Measurements from ENCODE around the gene MCM9.

Gene MCM9

DNA sequence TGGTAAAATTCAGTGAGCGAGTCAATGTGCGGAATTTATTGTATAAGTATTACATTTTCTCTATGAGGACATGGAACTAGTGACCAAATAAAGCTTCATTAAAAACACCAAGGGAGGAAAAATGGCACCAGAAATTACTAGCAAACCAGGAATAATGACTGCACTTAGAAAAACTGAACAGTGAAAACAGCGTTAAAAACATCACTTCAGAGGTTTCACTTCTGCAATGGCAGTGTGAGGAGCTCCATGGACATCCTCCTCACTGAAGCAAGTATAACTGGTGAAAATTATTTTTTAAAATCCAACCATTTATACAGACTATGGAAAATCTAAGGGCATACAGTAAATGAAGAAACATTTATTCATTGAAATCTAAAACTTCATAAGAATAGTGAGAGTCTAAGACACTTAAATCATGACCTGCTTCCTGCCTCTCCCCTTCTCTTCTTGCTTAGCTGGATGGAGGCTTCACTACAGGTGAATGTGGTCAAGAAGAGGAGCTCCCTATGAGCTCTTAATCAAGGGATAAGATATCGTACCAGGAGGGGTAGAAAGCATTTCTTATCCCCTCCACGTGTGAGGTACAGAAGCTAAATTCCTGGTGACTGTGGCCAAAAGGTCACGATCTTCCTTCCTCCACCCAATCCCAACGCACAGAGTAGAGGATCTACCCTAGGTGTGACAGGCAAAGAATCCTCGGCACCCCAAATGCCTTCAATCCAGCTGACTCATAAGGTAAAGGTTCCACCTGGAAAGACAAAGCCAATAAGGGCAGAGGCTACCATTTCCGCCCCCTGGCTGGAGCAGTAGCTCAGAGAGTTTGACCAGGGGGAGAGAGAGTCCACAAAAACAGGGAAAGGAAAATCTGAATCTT is 53.3 kb downstream of the MCM9 start:
- Histone ChIP-seq H3K4me2 (ENCODE audit: low read length) (peak overlapping the region; percentile 82), H4K20me1 (ENCODE audit: insufficient read depth, low read length) (no peaks in the 10 kb centered on the region; the same call in 1 of the 2 replicates), H3K36me3 (replicated peaks; ENCODE audit: low read depth, low read length) (no peaks in the 10 kb centered on the region), H3K79me2 (ENCODE audit: low read length) (peaks cover 42% of the 10 kb centered on the region), H3K27me3 (ENCODE audit: low read depth, low read length) (no peaks in the 10 kb centered on the region), H3K9me3 (ENCODE audit: insufficient read depth, low read length) (no peaks in the 10 kb centered on the region), H3K9ac (ENCODE audit: low read length) (no peak overlapping the region), H3K4me3 (ENCODE audit: low read length) (peak overlapping the region; percentile 58), H3K27ac (ENCODE audit: low read length) (peak overlapping the region; percentile 32; the same call in 1 of the 2 replicates), H2AFZ (ENCODE audit: low read depth, low read length) (no peak overlapping the region; the same call in 1 of the 2 replicates), H3K4me1 (ENCODE audit: low read length) (peaks cover 31% of the 10 kb centered on the region)
- no peak for TF ChIP-seq EZH2phosphoT487 (IDR thresholded peaks at IDR 0.05; ENCODE audit: low read depth)
- TF ChIP-seq, protein P1, sequence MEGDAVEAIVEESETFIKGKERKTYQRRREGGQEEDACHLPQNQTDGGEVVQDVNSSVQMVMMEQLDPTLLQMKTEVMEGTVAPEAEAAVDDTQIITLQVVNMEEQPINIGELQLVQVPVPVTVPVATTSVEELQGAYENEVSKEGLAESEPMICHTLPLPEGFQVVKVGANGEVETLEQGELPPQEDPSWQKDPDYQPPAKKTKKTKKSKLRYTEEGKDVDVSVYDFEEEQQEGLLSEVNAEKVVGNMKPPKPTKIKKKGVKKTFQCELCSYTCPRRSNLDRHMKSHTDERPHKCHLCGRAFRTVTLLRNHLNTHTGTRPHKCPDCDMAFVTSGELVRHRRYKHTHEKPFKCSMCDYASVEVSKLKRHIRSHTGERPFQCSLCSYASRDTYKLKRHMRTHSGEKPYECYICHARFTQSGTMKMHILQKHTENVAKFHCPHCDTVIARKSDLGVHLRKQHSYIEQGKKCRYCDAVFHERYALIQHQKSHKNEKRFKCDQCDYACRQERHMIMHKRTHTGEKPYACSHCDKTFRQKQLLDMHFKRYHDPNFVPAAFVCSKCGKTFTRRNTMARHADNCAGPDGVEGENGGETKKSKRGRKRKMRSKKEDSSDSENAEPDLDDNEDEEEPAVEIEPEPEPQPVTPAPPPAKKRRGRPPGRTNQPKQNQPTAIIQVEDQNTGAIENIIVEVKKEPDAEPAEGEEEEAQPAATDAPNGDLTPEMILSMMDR (IDR thresholded peaks at IDR 0.05; ENCODE audit: low read depth, low read length), result no peak

DNA sequence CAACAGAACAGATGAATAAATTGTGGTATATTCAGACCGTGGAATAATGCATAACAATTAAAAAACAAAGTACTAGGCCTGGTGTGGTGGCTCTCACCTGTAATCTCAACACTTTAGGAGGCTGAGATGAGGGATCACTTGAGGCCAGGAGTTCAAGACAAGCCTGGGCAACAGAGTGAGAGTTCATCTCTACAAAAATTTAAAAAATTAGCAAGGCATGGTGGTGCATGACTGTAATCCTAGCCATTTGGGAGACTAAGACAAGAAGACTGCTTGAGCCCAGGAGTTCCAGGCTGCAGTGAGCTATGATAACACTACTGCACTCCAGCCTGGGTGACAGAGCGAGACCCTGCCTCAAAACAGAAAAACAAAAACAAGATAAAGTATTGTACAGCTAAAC is 57.2 kb downstream of the MCM9 start:
- peaks cover 24% of the 10 kb centered on the region for H3K4me1 ChIP-seq (ENCODE audit: low read length)
- H4K20me1 ChIP-seq (ENCODE audit: insufficient read depth, low read length), result no peaks in the 10 kb centered on the region; the same call in 1 of the 2 replicates
- no peaks in the 10 kb centered on the region for H3K9me3 ChIP-seq (ENCODE audit: insufficient read depth, low read length)
- no peak overlapping the region for H3K9ac ChIP-seq (ENCODE audit: low read length)
- no peak overlapping the region for H2AFZ ChIP-seq (ENCODE audit: low read depth, low read length)
- TF ChIP-seq, protein P1 (IDR thresholded peaks at IDR 0.05; ENCODE audit: low read depth, low read length), result no peak
- no peak for TF ChIP-seq EZH2phosphoT487 (IDR thresholded peaks at IDR 0.05; ENCODE audit: low read depth)
- H3K4me3 ChIP-seq (ENCODE audit: low read length), result no peak overlapping the region
- no peak overlapping the region for H3K4me2 ChIP-seq (ENCODE audit: low read length)
- H3K79me2 ChIP-seq (ENCODE audit: low read length), result peaks cover 30% of the 10 kb centered on the region
- H3K27me3 ChIP-seq (ENCODE audit: low read depth, low read length), result no peaks in the 10 kb centered on the region
- no peaks in the 10 kb centered on the region for H3K36me3 ChIP-seq (replicated peaks; ENCODE audit: low read depth, low read length)
- H3K27ac ChIP-seq (ENCODE audit: low read length), result no peak overlapping the region

GRCh38 chr6:118876814-118877213 is 58.1 kb downstream of the MCM9 start:
- Histone ChIP-seq H3K4me2 (ENCODE audit: low read length) (no peak overlapping the region), H3K27me3 (ENCODE audit: low read depth, low read length) (no peaks in the 10 kb centered on the region), H3K79me2 (ENCODE audit: low read length) (peaks cover 22% of the 10 kb centered on the region), H3K9me3 (ENCODE audit: insufficient read depth, low read length) (no peaks in the 10 kb centered on the region), H3K36me3 (replicated peaks; ENCODE audit: low read depth, low read length) (no peaks in the 10 kb centered on the region), H3K27ac (ENCODE audit: low read length) (no peak overlapping the region), H3K4me1 (ENCODE audit: low read length) (peaks cover 18% of the 10 kb centered on the region), H2AFZ (ENCODE audit: low read depth, low read length) (no peak overlapping the region), H3K9ac (ENCODE audit: low read length) (no peak overlapping the region), H3K4me3 (ENCODE audit: low read length) (no peak overlapping the region), H4K20me1 (ENCODE audit: insufficient read depth, low read length) (no peaks in the 10 kb centered on the region; the same call in 1 of the 2 replicates)
- TF ChIP-seq, protein P1 (IDR thresholded peaks at IDR 0.05; ENCODE audit: low read depth, low read length), result no peak
- TF ChIP-seq EZH2phosphoT487 (IDR thresholded peaks at IDR 0.05; ENCODE audit: low read depth), result no peak

GRCh38 chr6:118876198-118876597 is 58.8 kb downstream of the MCM9 start:
- Histone ChIP-seq H3K4me2 (ENCODE audit: low read length) (no peak overlapping the region), H3K27ac (ENCODE audit: low read length) (no peak overlapping the region), H3K9ac (ENCODE audit: low read length) (no peak overlapping the region)

More at GRCh38 chr6:118876198-118876597, 58.8 kb downstream of the MCM9 start:
- Histone ChIP-seq H4K20me1 (ENCODE audit: insufficient read depth, low read length) (no peaks in the 10 kb centered on the region), H3K79me2 (ENCODE audit: low read length) (peaks cover 18% of the 10 kb centered on the region), H2AFZ (ENCODE audit: low read depth, low read length) (no peak overlapping the region), H3K36me3 (replicated peaks; ENCODE audit: low read depth, low read length) (no peaks in the 10 kb centered on the region), H3K9me3 (ENCODE audit: insufficient read depth, low read length) (no peaks in the 10 kb centered on the region), H3K27me3 (ENCODE audit: low read depth, low read length) (no peaks in the 10 kb centered on the region), H3K4me3 (ENCODE audit: low read length) (no peak overlapping the region), H3K4me1 (ENCODE audit: low read length) (peaks cover 12% of the 10 kb centered on the region)
- TF ChIP-seq, protein P1 (IDR thresholded peaks at IDR 0.05; ENCODE audit: low read depth, low read length), result no peak
- no peak for TF ChIP-seq EZH2phosphoT487 (IDR thresholded peaks at IDR 0.05; ENCODE audit: low read depth)
